Inferior parietal cortex (tissue), 1 donor: ENCODE data around the gene CSHL1.
"Not testable (repeated sequence)": the region's sequence is repeated elsewhere in the genome, so short reads cannot be mapped to it uniquely, and the experiment has no call there.

Experiments
- DNase-seq: peaks from one replicate; pipeline ENCODE4 v3.0.0-alpha.2; 2016; ENCODE audit errors: extremely low spot score

CSHL1 gene

DNA sequence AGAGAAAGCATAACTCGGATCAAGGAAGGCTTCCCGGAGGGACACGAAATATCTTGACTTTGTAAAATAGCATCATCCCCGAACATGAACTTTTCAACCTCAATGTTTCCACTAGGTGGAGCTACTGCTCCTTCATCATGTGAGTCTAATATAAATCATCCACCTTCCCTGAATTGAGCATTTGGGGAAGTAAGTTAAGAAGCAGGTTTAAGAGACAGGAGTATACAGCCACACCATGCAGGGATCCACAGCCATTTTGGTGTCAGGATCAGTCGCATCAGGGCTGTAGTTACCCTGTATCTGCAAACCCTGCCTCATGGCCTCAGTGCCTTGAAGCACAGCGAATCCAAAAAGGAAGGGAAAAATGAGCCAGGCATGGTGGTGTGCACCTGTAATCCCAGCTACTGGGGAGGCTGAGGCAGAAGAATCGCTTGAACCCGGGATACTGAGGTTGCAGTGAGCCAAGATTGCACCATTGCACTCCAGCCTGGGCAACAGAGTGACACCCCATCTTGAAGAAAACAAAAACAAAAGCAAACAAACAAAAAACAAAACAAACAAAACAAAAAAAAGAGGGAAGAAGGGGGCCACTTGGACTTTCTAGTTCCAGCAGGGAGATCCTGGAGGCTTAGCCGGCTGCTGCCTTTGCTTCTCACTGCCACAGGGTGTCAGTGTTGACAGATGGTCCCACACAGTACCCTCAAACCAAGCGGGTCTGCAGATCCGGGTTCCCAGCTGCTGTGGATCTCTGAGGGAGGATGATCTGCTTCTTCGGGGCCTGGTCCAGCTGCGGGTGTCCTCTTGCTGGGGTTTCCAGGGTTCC lies 21.8 kb downstream of the CSHL1 start:
- DNase-seq, result peak; percentile 22

DNA sequence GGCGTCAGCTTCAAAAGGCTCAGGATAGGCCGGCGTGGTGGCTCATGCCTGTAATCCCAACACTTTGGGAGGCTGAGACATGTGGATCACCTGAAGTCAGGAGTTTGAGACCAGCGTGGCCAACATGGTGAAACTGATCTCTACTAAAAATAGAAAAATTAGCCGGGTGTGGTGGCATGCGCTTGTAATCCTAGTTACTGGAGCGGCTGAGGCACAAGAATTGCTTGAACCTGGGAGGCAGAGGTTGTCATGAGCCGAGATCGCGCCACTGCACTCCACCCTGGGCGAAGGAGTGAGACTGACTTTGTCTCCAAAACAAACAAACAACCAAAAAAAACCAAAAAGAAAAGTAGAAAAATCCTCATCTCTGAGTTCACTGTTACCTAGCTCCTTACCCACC lies 25.9 kb downstream of the CSHL1 start:
- not testable (repeated sequence) for DNase-seq

DNA sequence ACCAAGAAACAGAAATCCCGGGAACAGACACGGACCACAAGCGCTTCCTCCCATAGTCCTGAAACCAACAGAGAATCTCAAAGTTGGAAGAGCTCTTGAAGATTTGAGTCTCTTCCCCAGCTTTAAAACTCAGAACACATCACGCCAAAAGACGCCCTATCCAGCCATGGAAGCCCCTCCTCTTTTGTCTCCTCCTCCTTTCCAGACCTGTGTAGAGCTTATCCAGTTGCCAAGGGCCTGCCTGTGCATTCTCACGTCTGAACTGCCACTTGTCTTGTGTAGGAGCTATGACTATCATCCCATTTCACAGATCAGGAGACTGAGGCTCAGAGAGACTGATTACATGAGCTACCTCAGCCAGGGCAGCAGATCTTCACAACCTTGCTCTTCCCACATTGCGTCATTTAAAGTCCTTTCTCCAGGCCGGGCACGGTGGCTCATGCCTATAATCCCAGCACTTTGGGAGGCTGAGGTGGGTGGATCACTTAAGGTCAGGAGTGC lies 28.4 kb downstream of the CSHL1 start:
- DNase-seq, result not testable (repeated sequence)

DNA sequence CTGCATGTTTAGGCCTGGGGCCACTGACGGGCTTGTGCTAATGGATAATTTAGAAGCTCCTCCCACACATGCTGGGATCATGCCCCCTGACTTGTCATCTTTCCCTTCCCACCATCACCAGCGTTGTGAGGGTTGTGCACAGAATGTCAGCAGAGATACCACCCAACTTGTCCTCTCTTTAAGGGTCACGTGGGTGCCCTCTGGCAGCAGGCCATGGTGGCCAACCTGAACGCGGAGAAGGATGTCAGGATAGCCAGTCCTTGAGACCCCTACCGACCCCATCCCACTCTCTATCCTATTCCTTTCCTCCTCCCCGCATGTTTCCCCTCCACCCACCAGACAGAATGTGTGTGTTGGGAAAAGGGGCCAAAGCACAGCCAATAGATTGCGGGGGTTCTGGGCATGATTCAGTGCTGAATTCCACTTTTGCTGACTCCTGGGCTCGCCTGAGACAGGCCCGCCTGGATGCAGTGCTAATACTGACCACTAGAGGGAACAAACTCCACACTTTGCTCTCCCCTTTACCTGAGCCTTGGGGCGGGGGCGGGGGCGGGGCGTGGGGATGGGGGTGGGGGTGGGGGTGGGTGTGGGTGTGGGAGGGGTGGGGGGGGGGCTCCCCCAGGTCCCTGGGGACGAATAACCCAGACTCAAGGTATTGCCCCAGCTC lies 29.0 kb downstream of the CSHL1 start, which contains the start of gene GH2:
TSS of gene GH2 (minus strand) at position 10 of the 667 bp plus-strand sequence. CDS start 143 bp downstream, outside the sequence.
- peak; percentile 17 for DNase-seq

DNA sequence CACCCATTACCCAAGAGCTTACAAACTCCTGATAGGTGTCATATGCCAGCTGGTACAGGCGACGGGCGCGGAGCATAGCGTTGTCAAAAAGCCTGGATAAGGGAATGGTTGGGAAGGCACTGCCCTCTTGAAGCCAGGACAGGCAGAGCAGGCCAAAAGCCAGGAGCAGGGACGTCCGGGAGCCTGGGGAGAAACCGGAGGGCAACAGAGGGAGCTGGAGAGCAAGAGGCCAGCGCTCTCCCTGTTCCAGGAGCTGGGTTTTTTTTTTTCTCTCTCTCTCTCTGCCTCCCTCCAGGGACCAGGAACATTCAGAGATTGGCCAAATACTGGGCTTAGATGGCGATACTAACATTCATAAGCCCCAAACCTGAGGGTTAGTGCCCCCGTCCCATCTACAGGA lies 29.7 kb downstream of the CSHL1 start:
- DNase-seq, result not testable (repeated sequence)

DNA sequence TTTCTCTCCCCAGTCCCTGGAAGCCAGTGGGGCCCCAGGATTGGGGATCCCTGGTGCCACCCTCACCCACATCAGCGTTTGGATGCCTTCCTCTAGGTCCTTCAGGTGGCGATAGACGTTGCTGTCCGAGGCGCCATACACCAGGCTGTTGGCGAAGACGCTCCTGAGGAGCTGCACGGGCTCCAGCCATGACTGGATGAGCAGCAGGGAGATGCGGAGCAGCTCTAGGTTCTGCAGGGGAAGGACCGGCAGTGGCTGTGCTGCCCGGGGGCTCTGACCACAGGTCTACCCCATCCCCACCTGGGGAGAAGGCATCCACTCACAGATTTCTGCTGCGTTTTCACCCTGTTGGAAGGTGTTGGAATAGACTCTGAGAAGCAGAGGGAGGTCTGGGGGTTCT lies 30.4 kb downstream of the CSHL1 start:
- no peak for DNase-seq

DNA sequence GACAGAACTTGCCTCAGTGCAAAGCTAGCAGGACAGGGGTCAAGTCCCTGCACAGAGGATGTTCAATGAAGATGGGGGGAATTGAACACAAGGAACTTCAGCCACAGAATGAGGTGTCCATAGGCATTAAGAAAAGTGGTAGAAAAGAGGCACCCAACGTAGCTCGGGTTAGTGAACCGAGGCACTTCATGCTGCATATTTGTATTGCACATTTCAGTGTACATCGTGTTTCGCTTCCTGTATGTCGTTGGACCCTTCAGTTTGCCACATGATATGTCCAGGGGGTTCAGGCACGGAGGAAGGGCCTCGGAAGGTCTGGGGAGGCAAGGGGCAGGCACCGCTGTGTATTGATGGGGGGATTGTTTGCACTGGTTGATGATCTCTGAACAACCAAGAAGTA lies 32.6 kb downstream of the CSHL1 start:
- not testable (repeated sequence) for DNase-seq

DNA sequence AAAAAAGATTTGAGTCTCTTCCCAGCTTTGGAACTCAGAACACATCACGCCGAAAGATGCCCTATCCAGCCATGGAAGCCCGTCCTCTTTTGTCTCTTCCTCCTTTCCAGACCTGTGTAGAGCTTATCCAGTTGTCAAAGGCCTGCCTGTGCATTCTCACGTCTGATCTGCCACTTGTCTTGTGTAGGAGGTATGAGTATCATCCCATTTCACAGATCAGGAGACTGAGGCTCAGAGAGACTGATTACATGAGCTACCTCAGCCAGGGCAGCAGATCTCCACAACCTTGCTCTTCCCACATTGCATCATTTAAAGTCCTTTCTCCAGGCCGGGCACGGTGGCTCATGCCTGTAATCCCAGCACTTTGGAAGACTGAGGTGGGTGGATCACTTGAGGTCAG lies 36.4 kb downstream of the CSHL1 start:
- not testable (repeated sequence) for DNase-seq

DNA sequence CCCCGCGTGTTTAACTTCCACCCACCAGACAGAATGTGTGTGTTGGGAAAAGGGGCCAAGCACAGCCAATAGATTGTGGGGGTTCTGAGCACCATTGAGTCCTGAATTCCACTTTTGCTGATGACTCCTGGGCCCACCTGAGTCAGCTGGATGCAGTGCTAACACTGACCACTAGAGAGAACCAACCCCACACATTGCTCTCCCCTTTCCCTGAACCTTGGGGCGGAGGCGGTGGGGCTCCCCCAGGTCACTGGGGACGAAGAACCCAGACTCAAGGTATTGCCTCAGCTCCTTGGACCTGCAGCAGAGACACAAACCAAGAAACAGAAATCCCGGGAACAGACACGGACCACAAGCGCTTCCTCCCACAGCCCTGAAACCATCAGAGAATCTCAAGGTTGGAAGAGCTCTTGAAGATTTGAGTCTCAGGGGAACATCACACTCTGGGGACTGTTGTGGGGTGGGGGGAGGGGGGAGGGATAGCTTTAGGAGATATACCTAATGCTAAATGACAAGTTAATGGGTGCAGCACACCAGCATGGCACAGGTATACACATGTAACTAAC lies 36.9 kb downstream of the CSHL1 start:
- not testable (repeated sequence) for DNase-seq

DNA sequence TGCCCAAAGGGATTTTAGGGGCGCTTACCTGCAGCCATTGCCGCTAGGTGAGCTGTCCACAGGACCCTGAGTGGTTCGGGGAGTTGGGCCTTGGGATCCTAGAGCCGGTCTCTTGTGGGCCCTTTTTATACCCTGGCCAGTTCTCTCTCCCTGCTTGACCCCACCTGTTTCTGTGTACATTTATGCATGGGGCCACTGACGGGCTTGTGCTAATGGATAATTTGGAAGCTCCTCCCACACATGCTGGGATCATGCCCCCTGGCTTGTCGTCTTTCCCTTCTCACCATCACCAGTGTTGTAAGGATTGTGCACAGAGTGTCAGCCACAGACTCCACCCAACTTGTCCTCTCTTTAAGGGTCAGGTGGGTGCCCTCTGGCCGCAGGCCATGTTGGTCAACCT lies 37.5 kb downstream of the CSHL1 start, which contains the start of gene CSH2:
TSS of gene CSH2 (minus strand) at position 101 of the 400 bp plus-strand sequence. CDS start at position 38, 63 bp downstream.
- DNase-seq, result not testable (repeated sequence)

DNA sequence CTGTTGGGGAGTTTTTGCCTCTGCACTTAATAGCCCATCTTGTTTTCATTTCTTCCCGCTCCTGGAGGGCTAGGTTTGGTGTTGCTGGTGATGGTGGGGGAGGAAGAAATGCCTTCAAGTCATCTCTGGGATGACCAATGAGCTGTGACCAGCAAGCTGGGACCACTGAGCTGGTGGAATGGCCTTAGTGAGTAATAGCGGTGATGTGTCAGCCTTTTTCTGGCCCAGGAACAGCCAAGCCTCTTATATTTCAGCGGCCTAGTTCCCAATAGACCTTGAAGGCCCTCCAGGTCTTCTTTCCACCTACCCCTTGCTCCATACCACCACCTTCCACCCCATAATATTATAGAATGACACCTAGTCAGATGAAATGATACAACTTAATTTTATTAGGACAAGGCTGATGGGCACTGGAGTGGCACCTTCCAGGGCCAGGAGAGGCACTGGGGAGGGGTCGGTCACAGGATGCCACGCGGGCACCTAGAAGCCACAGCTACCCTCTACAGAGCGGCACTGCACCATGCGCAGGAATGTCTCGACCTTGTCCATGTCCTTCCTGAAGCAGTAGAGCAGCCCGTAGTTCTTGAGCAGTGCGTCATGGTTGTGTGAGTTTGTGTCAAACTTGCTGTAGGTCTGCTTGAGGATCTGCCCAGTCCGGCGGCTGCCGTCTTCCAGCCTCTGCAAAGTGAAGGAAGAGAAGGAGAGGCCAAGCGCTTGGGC lies 39.3 kb downstream of the CSHL1 start:
- not testable (repeated sequence) for DNase-seq

DNA sequence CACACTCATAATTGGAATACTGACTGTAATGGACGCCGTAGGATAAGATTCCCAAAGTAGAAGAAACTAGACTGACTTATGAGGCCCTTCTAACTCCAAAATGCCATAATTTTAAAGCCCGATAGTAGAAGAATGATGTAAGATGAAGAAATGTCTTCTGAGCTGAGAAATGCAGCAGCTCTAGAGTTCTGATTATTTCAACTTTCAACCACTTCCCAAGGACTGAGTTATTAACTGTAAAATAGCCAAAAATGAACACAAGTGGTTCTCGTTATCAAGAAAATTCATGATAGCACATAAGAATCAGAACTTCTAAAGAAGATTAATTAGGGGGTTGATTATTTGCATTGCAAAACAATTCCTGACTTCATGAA lies 40.8 kb downstream of the CSHL1 start:
- DNase-seq, result not testable (repeated sequence)

DNA sequence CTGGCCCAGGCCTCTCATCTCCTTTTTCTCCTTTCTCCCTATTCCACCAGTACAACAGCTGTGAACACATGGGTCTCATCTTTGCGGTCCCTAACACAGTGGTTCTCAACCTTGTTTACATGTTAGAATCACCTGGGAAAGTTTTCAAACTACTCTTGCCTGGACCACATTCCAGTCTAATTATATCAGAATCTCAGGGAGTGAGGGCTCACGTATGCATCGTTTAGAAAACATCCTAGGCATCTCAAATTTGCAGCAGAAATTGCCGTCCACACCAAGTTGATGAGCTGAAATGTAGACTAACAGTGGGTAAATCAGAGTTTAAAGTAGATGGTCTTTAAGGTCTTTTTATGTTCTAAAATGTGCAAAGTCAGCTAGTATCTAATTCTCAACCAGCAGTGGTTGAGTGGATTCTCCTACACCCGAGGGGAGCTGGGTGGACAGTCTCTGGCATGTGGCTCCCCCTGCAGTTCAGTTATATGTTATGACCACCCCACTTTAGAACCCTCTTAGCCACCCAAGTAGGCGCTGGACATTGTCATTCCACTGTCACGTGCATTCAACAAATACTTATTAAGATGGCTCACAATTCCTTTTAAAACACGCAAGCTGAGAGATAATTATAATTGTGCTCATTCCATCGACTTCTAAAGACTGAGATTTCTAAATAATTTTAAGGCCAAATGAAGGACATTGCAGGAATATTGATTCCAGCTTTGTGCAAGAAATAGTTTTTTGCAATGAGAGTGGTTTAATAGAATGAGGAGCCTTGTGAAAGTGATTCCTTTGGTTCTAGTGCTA lies 41.4 kb downstream of the CSHL1 start:
- DNase-seq, result not testable (repeated sequence)

DNA sequence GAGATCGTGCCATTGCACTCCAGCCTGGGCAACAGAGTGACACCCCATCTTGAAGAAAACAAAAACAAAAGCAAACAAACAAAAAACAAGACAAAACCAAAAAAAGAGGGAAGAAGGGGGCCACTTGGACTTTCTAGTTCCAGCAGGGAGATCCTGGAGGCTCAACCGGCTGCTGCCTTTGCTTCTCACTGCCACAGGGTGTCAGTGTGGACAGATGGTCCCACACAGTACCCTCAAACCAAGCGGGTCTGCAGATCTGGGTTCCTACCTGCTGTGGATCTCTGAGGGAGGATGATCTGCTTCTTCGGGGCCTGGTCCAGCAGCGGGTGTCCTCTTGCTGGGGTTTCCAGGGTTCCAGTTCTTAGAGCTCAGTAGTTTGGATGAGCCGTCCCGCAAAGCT lies 44.4 kb downstream of the CSHL1 start:
- DNase-seq, result not testable (repeated sequence)
